Skeletal muscle satellite cell (primary cell): ENCODE data around the gene SCNN1A.

ENCODE experiments used
- H3K27me3 ChIP-seq: 2 replicates; pipeline ENCODE4 v1.7.0; 2013; ENCODE audit warnings: low read length; ENCODE audit not compliant: control insufficient read depth, insufficient read depth
- H3K36me3 ChIP-seq: 2 replicates; pipeline ENCODE4 v1.7.0; 2013; ENCODE audit warnings: mild to moderate bottlenecking, control low read depth, low read length; ENCODE audit not compliant: insufficient read depth
- H3K4me1 ChIP-seq: 2 replicates; pipeline ENCODE4 v1.7.0; 2013; ENCODE audit warnings: low read length; ENCODE audit not compliant: control insufficient read depth, insufficient read depth
- H3K4me2 ChIP-seq: 2 replicates; pipeline ENCODE4 v1.7.0; 2013; ENCODE audit warnings: mild to moderate bottlenecking, low read length
- H3K4me3 ChIP-seq: 2 replicates; pipeline ENCODE4 v1.7.0; 2013; ENCODE audit warnings: low read length
- H3K9ac ChIP-seq: 2 replicates; pipeline ENCODE4 v1.7.0; 2013; ENCODE audit warnings: mild to moderate bottlenecking, low read depth, low read length, moderate library complexity
- H3K9me3 ChIP-seq: replicated peaks from 2 replicates; pipeline ENCODE4 v1.7.0; 2013; ENCODE audit warnings: mild to moderate bottlenecking, control low read depth, low read length

SCNN1A gene

DNA sequence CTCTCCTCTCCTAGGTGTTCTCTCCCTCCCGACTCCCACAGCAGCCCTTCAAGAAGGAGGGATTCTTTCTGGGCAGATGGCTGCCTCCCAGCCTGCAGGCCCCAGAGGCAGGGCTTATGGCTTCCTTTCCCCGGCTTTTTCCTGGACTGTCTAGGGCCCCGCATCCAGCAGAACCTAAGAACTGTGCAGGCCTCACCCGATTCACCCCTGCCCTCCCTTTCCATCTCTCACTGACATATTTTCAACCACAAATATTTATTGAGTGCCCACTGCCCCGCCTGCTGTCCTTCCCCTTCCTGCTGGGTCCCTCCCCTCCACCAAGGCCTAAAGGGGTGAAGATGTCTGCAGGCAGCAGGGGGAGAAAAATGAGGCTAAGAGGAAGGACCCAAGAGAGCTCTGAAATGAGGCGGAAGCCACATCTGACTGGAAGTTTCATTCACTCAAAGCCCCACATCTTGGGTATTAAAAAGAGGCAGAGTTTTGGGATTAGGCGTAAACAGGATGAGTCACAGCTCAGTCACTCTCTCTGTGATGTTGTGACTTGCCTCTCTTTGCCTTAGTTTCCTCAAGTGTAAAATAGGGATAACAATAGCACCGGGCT lies 2.9 kb downstream of the SCNN1A start:
- no peak overlapping the region for H3K4me3 ChIP-seq
- H3K27me3 ChIP-seq: no peaks in the 10 kb centered on the region
- peaks cover 68% of the 10 kb centered on the region for H3K4me1 ChIP-seq
- H3K9me3 ChIP-seq: no peaks in the 10 kb centered on the region
- no peaks in the 10 kb centered on the region for H3K36me3 ChIP-seq
- peak overlapping the region; percentile 74 for H3K4me2 ChIP-seq
- H3K9ac ChIP-seq: peak overlapping the region; percentile 72

DNA sequence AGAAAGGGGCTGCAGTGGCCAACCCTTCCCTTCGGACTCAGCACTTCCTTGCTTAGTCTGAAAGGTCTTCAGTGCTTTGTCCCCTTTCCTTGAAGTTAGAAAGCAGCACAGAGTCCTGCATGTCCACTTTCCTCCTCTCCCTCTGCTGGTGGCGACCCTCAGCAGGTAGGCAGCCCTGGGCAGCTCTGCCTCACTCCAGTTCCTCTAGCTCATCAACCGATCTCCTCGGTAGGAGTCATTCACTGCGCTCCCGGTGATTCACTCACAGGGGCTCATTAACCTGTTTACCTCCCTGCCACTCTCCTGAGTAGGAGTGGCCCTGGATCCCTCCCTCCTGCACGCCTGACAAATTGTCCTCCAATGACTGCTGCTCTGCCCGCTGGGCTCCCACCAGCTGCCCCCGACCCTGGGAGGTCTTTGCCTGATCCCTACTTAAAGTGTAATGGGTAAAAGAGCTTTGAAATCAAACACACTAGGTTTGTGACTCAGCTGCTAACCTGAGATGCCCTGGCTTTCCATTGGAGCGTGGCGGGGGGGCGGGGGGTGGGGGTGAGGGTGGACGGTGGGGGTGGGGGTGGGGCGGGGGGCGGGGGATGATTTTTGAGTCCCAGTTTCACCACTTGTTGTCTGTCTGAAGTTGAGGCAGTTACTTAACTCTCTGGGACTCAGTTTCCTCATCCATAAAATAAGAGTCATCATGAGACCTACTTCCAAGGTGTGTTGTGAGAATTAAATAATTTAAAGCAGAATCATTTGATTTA lies 4.2 kb downstream of the SCNN1A start:
- Histone ChIP-seq H3K4me3 (no peak overlapping the region), H3K4me2 (peak overlapping the region; percentile 48), H3K9ac (no peak overlapping the region), H3K27me3 (no peaks in the 10 kb centered on the region), H3K36me3 (no peaks in the 10 kb centered on the region), H3K9me3 (no peaks in the 10 kb centered on the region), H3K4me1 (peaks cover 54% of the 10 kb centered on the region)

DNA sequence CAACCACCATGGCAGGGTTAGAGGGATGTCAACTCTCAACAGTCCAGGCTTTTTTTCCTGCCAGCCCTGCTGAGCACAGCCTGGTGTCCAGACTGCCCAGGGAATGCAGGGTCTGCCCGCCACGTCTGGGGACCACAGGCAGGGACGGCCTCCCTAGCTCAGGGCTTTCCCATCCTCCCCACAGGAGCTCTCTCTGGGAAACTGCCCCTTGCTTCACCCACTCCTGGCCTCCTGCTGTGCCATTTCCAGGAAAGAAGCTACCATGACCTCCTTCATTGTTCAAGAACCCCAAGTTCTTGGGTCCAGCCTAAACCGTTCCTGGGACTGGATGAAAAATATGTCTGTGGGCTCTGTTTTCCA lies 4.8 kb downstream of the SCNN1A start:
- Histone ChIP-seq H3K36me3 (no peaks in the 10 kb centered on the region), H3K4me2 (peak overlapping the region; percentile 48), H3K9me3 (no peaks in the 10 kb centered on the region), H3K4me1 (peaks cover 48% of the 10 kb centered on the region), H3K9ac (no peak overlapping the region), H3K27me3 (no peaks in the 10 kb centered on the region), H3K4me3 (no peak overlapping the region)

GRCh38 chr12:6369916-6370575 lies 5.3 kb downstream of the SCNN1A start:
- no peak overlapping the region for H3K9ac ChIP-seq
- no peaks in the 10 kb centered on the region for H3K36me3 ChIP-seq
- no peak overlapping the region for H3K4me2 ChIP-seq
- H3K27me3 ChIP-seq: no peaks in the 10 kb centered on the region
- H3K9me3 ChIP-seq: no peaks in the 10 kb centered on the region
- no peak overlapping the region for H3K4me3 ChIP-seq
- peaks cover 43% of the 10 kb centered on the region for H3K4me1 ChIP-seq

DNA sequence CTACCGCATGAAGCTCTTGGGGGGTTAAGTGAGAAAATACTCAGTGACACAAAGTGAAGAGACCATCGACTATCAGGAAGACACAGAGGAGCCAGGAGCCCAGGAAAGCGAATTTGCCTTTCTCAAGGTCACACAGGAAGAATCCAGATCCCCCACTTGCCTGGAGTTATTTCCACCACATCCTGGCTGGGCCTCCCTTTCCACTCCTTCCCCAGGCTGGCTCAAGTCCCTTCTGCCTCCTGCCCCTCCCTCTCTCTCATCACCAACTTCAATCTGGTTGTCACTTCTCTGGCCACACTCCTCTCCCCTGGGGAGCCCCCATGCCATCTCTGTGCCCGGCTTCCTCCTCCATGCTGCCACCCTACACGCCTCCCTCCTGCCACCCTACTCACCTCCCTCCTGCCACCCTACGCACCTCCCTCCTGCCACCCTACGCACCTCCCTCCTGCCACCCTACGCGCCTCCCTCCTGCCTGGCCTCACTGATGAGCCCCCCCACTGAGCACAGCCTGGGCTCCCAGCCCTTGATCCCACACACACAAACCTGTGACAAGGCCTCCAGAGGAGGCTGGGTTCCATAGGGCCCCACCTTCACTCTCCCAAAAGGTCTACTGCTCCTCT lies 6.3 kb downstream of the SCNN1A start:
- Histone ChIP-seq H3K9ac (no peak overlapping the region), H3K4me3 (no peak overlapping the region), H3K9me3 (no peaks in the 10 kb centered on the region), H3K4me1 (peaks cover 44% of the 10 kb centered on the region), H3K27me3 (no peaks in the 10 kb centered on the region), H3K4me2 (no peak overlapping the region), H3K36me3 (no peaks in the 10 kb centered on the region)

DNA sequence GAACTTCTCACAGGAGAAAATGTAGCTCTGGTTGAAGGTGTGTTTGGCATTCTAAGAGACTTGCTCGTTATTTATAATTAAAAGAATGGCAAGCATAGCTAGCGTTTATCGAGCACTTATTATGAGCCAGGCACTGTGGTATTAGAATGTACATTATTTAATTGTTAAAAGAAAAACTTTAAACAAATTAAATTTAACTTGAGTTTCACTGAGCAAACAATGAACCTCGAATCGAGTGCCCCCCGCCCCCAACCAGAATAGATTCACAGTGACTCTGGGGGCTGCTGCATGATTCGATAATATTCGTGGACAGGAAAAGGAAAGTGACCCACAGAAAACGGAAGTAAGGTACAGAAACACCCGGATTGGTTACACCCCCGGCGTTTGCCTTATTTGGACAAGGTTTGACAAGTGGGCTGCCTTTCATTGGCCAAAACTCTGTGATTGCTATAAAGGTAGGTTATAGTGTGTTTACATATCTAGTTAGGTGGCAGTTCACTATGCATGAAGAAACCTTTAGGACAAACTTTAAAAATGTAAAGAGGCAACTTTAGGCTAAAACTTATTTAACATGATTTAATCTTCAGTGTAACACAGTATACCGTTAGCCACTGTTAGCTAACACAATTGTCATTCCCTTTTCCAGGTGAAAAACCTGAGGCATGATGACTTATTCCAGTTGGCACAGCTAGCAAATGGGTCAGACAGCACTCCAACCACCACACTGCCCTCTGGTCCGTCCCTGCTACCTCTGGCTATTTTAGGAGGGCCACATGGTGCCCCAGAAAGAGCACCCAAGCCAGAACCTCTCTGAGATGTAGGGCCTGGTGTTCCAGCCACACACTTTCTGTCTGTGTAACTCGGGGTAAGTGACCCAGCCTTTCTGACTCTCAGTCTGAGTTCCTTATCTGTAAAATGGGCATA lies 7.1 kb downstream of the SCNN1A start:
- H3K9ac ChIP-seq: no peak overlapping the region
- H3K4me2 ChIP-seq: no peak overlapping the region
- no peak overlapping the region for H3K4me3 ChIP-seq
- H3K36me3 ChIP-seq: no peaks in the 10 kb centered on the region
- no peaks in the 10 kb centered on the region for H3K27me3 ChIP-seq
- no peaks in the 10 kb centered on the region for H3K9me3 ChIP-seq
- H3K4me1 ChIP-seq: peaks cover 43% of the 10 kb centered on the region

- Histone ChIP-seq H3K4me1 (peaks cover 37% of the 10 kb centered on the region), H3K9me3 (no peaks in the 10 kb centered on the region), H3K36me3 (no peaks in the 10 kb centered on the region), H3K27me3 (no peaks in the 10 kb centered on the region), H3K4me3 (no peak overlapping the region), H3K9ac (no peak overlapping the region), H3K4me2 (no peak overlapping the region)
Observed at GRCh38 chr12:6367065-6367968, 8.0 kb downstream of the SCNN1A start.

GRCh38 chr12:6364044-6364374 lies 11.4 kb downstream of the SCNN1A start:
- Histone ChIP-seq H3K4me1 (peaks cover 25% of the 10 kb centered on the region), H3K4me2 (peak overlapping the region; percentile 90), H3K36me3 (no peaks in the 10 kb centered on the region), H3K4me3 (peak overlapping the region; percentile 74), H3K27me3 (no peaks in the 10 kb centered on the region), H3K9me3 (no peaks in the 10 kb centered on the region), H3K9ac (peak overlapping the region; percentile 80)

DNA sequence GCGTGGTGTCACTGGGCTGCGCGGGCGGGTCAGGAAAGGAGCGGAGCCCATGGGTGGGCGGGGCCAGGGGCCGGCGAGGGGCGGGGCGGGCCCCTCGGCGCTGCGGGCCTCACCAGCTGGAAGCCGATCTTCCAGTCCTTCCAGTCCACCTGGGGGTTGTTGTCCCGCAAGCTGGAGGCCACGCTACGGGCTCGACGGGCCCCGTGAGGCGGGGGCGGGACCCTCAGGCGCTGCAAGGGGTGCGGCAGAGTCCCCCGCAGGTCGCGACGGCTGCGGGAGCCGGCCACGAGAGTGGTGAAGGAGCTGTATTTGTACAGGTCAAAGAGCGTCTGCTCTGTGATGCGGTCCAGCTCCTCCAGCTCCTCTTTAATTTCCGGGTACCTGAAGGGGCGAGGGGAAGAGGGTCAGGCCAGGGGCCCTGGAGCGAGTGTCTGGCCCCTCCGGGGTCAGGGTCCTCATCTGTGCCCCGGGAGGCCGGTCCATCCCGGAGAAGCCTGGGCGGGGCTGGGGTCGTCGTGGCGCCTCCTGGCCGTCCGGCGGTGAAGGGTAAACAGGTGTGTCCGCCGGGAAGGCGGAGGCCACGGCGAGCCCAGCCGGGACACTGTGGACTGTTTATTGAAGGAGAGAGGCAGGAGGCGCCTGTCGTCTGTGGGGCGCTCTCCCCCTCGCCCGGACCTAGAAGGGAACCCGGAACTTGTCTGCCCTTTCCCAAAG lies 11.9 kb downstream of the SCNN1A start:
- Histone ChIP-seq H3K4me2 (peak overlapping the region; percentile 90), H3K4me3 (peak overlapping the region; percentile 74), H3K9me3 (no peaks in the 10 kb centered on the region), H3K36me3 (no peaks in the 10 kb centered on the region), H3K27me3 (no peaks in the 10 kb centered on the region), H3K9ac (peak overlapping the region; percentile 80), H3K4me1 (peaks cover 25% of the 10 kb centered on the region)

GRCh38 chr12:6363010-6363329 lies 12.4 kb downstream of the SCNN1A start:
- no peaks in the 10 kb centered on the region for H3K36me3 ChIP-seq
- peak overlapping the region; percentile 18 for H3K9ac ChIP-seq
- no peaks in the 10 kb centered on the region for H3K27me3 ChIP-seq
- H3K4me2 ChIP-seq: peak overlapping the region; percentile 90
- H3K4me1 ChIP-seq: peaks cover 25% of the 10 kb centered on the region
- no peaks in the 10 kb centered on the region for H3K9me3 ChIP-seq
- H3K4me3 ChIP-seq: peak overlapping the region; percentile 74
